ENCODE measurements around the gene CDH23. TPM values are rescaled to one million over a fixed set of nuclear protein-coding genes. Genes with fewer than 3 reads are reported as not detected.

Gene CDH23
- total and polyA plus RNA-seq, 10 of the 15 experiments (the other 5 are each of a cell fraction or from before 2014, with no cell fraction given) = 0.09 to 0.40 (median 0.15) TPM; not detected in 1

DNA sequence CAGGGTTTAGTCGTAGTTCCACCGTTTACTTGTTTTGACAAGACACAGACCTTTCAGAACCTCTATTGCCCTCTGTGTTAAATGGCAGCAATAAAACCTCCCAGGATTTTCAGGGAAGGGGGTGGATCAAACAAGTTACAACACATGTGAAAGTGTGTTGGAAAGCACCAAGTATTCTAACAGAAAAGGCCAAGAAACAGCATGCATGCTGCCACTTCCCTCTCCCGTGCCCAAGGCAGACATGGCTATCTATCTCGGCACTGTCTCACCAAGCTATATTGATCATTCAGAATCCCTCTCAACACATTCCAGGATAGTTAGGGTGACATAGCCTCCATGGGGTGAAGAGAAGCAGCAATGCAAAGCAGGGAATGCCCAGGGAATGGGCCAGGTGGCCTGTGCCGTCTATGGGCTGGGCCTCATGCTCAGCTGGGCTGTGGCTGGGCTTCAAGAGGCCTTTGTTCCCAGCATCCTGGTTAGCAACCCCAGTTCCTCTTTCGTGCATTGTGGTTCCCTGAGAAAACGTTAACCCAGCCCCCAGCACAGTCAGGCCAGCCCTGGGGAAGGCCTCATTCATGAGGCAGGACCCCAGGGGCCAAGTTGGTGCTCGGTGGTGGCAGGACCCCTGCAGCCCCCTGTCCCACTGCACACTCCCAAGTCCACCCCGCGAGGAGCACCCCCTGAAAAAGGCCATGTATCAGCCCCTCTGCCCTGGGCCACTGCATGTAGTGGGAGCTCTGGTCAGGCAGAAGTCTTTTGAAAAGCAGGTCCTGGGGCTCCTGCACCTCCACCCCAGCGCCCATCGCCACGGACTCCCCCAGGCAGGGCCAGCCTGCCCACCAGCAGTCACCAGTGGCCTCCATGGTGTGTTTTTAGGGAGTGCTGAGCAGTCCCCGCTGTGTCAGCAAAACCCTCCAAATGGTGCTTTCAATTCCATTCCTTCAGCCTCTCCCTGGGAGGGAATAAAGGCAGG is 351.1 kb downstream of the CDH23 start (continued):
- TF ChIP-seq, protein P1, sequence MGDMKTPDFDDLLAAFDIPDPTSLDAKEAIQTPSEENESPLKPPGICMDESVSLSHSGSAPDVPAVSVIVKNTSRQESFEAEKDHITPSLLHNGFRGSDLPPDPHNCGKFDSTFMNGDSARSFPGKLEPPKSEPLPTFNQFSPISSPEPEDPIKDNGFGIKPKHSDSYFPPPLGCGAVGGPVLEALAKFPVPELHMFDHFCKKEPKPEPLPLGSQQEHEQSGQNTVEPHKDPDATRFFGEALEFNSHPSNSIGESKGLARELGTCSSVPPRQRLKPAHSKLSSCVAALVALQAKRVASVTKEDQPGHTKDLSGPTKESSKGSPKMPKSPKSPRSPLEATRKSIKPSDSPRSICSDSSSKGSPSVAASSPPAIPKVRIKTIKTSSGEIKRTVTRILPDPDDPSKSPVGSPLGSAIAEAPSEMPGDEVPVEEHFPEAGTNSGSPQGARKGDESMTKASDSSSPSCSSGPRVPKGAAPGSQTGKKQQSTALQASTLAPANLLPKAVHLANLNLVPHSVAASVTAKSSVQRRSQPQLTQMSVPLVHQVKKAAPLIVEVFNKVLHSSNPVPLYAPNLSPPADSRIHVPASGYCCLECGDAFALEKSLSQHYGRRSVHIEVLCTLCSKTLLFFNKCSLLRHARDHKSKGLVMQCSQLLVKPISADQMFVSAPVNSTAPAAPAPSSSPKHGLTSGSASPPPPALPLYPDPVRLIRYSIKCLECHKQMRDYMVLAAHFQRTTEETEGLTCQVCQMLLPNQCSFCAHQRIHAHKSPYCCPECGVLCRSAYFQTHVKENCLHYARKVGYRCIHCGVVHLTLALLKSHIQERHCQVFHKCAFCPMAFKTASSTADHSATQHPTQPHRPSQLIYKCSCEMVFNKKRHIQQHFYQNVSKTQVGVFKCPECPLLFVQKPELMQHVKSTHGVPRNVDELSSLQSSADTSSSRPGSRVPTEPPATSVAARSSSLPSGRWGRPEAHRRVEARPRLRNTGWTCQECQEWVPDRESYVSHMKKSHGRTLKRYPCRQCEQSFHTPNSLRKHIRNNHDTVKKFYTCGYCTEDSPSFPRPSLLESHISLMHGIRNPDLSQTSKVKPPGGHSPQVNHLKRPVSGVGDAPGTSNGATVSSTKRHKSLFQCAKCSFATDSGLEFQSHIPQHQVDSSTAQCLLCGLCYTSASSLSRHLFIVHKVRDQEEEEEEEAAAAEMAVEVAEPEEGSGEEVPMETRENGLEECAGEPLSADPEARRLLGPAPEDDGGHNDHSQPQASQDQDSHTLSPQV (IDR thresholded peaks at IDR 0.05) = 0 out of 2 replicates have a peak, but pooled peaks have one; percentile 47
- no peak for TF ChIP-seq NR2C2 (IDR thresholded peaks at IDR 0.05; ENCODE audit: borderline replicate concordance, control insufficient read depth, insufficient read length, low read depth)
- TF ChIP-seq, protein P2, sequence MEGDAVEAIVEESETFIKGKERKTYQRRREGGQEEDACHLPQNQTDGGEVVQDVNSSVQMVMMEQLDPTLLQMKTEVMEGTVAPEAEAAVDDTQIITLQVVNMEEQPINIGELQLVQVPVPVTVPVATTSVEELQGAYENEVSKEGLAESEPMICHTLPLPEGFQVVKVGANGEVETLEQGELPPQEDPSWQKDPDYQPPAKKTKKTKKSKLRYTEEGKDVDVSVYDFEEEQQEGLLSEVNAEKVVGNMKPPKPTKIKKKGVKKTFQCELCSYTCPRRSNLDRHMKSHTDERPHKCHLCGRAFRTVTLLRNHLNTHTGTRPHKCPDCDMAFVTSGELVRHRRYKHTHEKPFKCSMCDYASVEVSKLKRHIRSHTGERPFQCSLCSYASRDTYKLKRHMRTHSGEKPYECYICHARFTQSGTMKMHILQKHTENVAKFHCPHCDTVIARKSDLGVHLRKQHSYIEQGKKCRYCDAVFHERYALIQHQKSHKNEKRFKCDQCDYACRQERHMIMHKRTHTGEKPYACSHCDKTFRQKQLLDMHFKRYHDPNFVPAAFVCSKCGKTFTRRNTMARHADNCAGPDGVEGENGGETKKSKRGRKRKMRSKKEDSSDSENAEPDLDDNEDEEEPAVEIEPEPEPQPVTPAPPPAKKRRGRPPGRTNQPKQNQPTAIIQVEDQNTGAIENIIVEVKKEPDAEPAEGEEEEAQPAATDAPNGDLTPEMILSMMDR (IDR thresholded peaks at IDR 0.05 in 2 of 3, conservative IDR thresholded peaks at IDR 0.05 in 1 of 3; ENCODE audit: control insufficient read depth in 2 of 3, extremely low read depth in 1 of 3, insufficient read depth in 1 of 3, low read depth in 3 of 3, low read length in 3 of 3) = no peak
- TF ChIP-seq YY1 (IDR thresholded peaks at IDR 0.05; ENCODE audit: low read depth, low read length) = no peak
- TF ChIP-seq, protein P3, sequence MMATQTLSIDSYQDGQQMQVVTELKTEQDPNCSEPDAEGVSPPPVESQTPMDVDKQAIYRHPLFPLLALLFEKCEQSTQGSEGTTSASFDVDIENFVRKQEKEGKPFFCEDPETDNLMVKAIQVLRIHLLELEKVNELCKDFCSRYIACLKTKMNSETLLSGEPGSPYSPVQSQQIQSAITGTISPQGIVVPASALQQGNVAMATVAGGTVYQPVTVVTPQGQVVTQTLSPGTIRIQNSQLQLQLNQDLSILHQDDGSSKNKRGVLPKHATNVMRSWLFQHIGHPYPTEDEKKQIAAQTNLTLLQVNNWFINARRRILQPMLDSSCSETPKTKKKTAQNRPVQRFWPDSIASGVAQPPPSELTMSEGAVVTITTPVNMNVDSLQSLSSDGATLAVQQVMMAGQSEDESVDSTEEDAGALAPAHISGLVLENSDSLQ (IDR thresholded peaks at IDR 0.05) = no peak
- peak; percentile 42 for TF ChIP-seq MEF2B (IDR thresholded peaks at IDR 0.05; ENCODE audit: partially characterized antibody, poor library complexity, severe bottlenecking)
- no peak for TF ChIP-seq SREBF1 (IDR thresholded peaks at IDR 0.05; ENCODE audit: low read length)
- peak; percentile 85 for TF ChIP-seq IKZF1 (conservative IDR thresholded peaks at IDR 0.05)
- TF ChIP-seq IKZF2 (IDR thresholded peaks at IDR 0.05) = peak; percentile 84 to 86; a peak in 3 of 4 replicates
- no peak for TF ChIP-seq NFIC (IDR thresholded peaks at IDR 0.05; ENCODE audit: low read depth, low read length)
- TF ChIP-seq CHD4 (IDR thresholded peaks at IDR 0.05) = no peak
- peak; percentile 45 for TF ChIP-seq MTA2 (IDR thresholded peaks at IDR 0.05; ENCODE audit: low read depth)
- no peak for TF ChIP-seq RAD51 (IDR thresholded peaks at IDR 0.05)
- peak; percentile 83 for TF ChIP-seq EED (IDR thresholded peaks at IDR 0.05; ENCODE audit: low read depth)
- TF ChIP-seq HDAC2 (IDR thresholded peaks at IDR 0.05) = no peak
- TF ChIP-seq TAF1 (IDR thresholded peaks at IDR 0.05; ENCODE audit: borderline replicate concordance, low read depth, low read length) = no peak
- TF ChIP-seq, protein P4, sequence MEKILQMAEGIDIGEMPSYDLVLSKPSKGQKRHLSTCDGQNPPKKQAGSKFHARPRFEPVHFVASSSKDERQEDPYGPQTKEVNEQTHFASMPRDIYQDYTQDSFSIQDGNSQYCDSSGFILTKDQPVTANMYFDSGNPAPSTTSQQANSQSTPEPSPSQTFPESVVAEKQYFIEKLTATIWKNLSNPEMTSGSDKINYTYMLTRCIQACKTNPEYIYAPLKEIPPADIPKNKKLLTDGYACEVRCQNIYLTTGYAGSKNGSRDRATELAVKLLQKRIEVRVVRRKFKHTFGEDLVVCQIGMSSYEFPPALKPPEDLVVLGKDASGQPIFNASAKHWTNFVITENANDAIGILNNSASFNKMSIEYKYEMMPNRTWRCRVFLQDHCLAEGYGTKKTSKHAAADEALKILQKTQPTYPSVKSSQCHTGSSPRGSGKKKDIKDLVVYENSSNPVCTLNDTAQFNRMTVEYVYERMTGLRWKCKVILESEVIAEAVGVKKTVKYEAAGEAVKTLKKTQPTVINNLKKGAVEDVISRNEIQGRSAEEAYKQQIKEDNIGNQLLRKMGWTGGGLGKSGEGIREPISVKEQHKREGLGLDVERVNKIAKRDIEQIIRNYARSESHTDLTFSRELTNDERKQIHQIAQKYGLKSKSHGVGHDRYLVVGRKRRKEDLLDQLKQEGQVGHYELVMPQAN (conservative IDR thresholded peaks at IDR 0.05) = no peak
- no peak for TF ChIP-seq SRF (IDR thresholded peaks at IDR 0.05; ENCODE audit: low read depth in 2 of 2, low read length in 2 of 2)

All from GM12878 (cell line).